Measurements from ENCODE around the gene KIF22.
"Not testable (repeated sequence)": the region's sequence is repeated elsewhere in the genome, so short reads cannot be mapped to it uniquely, and the experiment has no call there.

The KIF22 gene

GRCh38 chr16:29745121-29745852 is 45.3 kb upstream of the KIF22 start:
- POLR2A ChIA-PET, result no interaction called here
- CTCF ChIA-PET, result interaction anchor here (1.0 to 1.6 kb wide), 3 partner anchors 39 to 102 kb away, joined by 3 to 6 read pairs (median 3); partner anchors contain the start of gene KIF22
- TF ChIP-seq CTCF (IDR thresholded peaks at IDR 0.05; ENCODE audit: control extremely low read depth, extremely low read depth, low read depth, missing control alignments), result no peak
- peak; percentile 78 for DNase-seq (ENCODE audit: extremely low spot score)

GRCh38 chr16:29745853-29746345 is 44.7 kb upstream of the KIF22 start, which contains the start of gene C16orf54:
C16orf54 (minus strand) TSS chr16:29745990; CDS start chr16:29744951, 1,039 bp downstream.
- DNase-seq (ENCODE audit: extremely low spot score), result peak; percentile 72
- CTCF ChIA-PET, result interaction anchor here (0.8 to 1.6 kb wide), 3 partner anchors 44 to 103 kb away, joined by 3 to 6 read pairs (median 3); partner anchors contain the start of gene KIF22
- TF ChIP-seq CTCF (IDR thresholded peaks at IDR 0.05; ENCODE audit: control extremely low read depth, extremely low read depth, low read depth, missing control alignments), result no peak
- POLR2A ChIA-PET, result interaction anchor here (0.5 kb wide), 1 partner anchor 42 kb away, joined by 7 read pairs; no protein-coding TSS in a partner anchor

- CTCF ChIA-PET, result interaction anchor here (0.8 to 1.6 kb wide), 2 partner anchors 44 to 102 kb away, joined by 3 to 6 read pairs; partner anchors contain the start of gene KIF22
- POLR2A ChIA-PET, result interaction anchor here (0.5 to 0.6 kb wide), 2 partner anchors 42 to 77 kb away, joined by 4 to 7 read pairs; no protein-coding TSS in a partner anchor
- DNase-seq (ENCODE audit: extremely low spot score), result not testable (repeated sequence)
Measured at GRCh38 chr16:29746518-29746917, 44.0 kb upstream of the KIF22 start.

- ChIA-PET CTCF (interaction anchor here (1.0 to 2.1 kb wide), 2 partner anchors 37 to 69 kb away, joined by 4 to 9 read pairs; no protein-coding TSS in a partner anchor), POLR2A (no interaction called here)
- DNase-seq (ENCODE audit: extremely low spot score), result no peak
Measured at GRCh38 chr16:29747947-29748759, 42.4 kb upstream of the KIF22 start.

GRCh38 chr16:29748760-29749149 is 41.8 kb upstream of the KIF22 start:
- CTCF ChIA-PET, result interaction anchor here (2.1 kb wide), 1 partner anchor 36 kb away, joined by 9 read pairs; no protein-coding TSS in a partner anchor
- DNase-seq (ENCODE audit: extremely low spot score); POLR2A ChIA-PET: not testable (repeated sequence)

More at GRCh38 chr16:29747947-29748759, 42.4 kb upstream of the KIF22 start:
- TF ChIP-seq CTCF (IDR thresholded peaks at IDR 0.05; ENCODE audit: control extremely low read depth, extremely low read depth, low read depth, missing control alignments), result no peak

- ChIA-PET POLR2A (interaction anchor here (0.6 to 1.4 kb wide), 2 partner anchors 11 to 37 kb away, joined by 3 to 4 read pairs; no protein-coding TSS in a partner anchor), CTCF (interaction anchor here (1.3 to 2.3 kb wide), 4 partner anchors 15 to 95 kb away, joined by 3 to 14 read pairs (median 8); partner anchors contain the start of gene KIF22)
- no peak for TF ChIP-seq CTCF (IDR thresholded peaks at IDR 0.05; ENCODE audit: control extremely low read depth, extremely low read depth, low read depth, missing control alignments)
- no peak for DNase-seq (ENCODE audit: extremely low spot score)
Measured at GRCh38 chr16:29753516-29753915, 37.0 kb upstream of the KIF22 start.

GRCh38 chr16:29756654-29757053 is 33.9 kb upstream of the KIF22 start:
- DNase-seq (ENCODE audit: extremely low spot score), result no peak
- CTCF ChIA-PET, result interaction anchor here (0.8 to 2.8 kb wide), 4 partner anchors 12 to 34 kb away, joined by 3 to 9 read pairs (median 4); partner anchors contain the start of gene KIF22
- POLR2A ChIA-PET, result interaction anchor here (0.7 kb wide), 1 partner anchor 60 kb away, joined by 3 read pairs; the partner anchor contains the start of gene PAGR1
- no peak for TF ChIP-seq CTCF (IDR thresholded peaks at IDR 0.05; ENCODE audit: control extremely low read depth, extremely low read depth, low read depth, missing control alignments)

GRCh38 chr16:29757086-29757485 is 33.5 kb upstream of the KIF22 start:
- DNase-seq (ENCODE audit: extremely low spot score); POLR2A ChIA-PET: not testable (repeated sequence)
- CTCF ChIA-PET, result interaction anchor here (0.8 to 2.8 kb wide), 4 partner anchors 11 to 33 kb away, joined by 3 to 9 read pairs (median 4); partner anchors contain the start of gene KIF22

Measured in GM10248 (cell line).